ENCODE data around the gene LRIG1. TPM values are rescaled to one million over a fixed set of nuclear protein-coding genes. Genes with fewer than 3 reads are reported as not detected.

Gene LRIG1
- total and polyA plus RNA-seq, 2 donors from 2014 or later: 8.2 to 20.6 TPM

GRCh38 chr3:66407611-66408218 is 93.1 kb downstream of the LRIG1 start:
- FAIRE-seq: no peak
- Histone ChIP-seq H3K36me3 (ENCODE audit: control insufficient read depth in 2 of 3, insufficient read depth in 3 of 3, low read length in 3 of 3) (peaks cover 0 to 16% (median 2%) of the 10 kb centered on the region in 3 donors), H3K4me1 (ENCODE audit: control insufficient read depth in 2 of 3, insufficient read depth in 2 of 3, low read depth in 1 of 3, low read length in 3 of 3) (no peaks in the 10 kb centered on the region)

DNA sequence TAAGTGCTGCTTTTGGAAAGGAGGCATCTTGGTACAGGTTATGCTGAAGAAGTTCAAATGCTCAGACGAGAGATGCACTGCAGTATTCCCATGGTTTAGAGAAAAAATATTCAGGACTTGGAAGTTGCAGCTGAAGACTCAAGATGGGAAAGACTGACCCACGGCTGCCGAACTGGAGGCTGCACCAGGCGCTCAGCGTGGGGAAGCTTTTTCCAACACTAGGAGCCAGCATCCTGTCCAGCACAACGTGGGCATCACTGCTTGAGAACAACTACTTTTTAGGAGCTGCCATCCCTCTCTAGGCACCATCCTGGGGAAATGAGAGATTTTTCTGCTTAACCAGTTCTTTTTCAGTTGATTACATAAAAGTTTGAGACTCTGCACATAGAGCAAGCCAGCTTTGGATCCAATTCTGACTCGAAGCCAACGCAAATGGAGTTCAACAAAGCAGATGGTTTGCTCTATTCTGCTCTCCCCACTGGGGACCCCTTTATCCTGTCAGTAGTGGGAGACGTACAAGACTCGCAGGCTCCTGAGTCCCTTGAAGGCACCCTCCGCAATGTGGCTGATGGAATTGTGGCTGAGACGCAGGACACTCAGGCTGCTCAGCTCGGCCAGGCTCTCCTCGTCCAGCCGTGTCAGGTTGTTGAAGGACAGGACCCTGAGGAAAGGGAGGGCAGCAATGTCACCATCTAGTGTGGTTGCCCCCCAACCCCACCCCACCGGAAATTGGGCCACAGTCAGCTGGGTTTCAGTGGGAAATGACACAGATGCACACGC is 93.8 kb downstream of the LRIG1 start:
- Histone ChIP-seq H3K9me3 (ENCODE audit: control insufficient read depth in 2 of 3, insufficient read depth in 1 of 3, low read length in 3 of 3) (no peaks in the 10 kb centered on the region), H3K9ac (ENCODE audit: low read length in 3 of 3) (no peak overlapping the region), H3K4me3 (ENCODE audit: low read length in 3 of 3) (no peak overlapping the region), H3K4me1 (ENCODE audit: control insufficient read depth in 2 of 3, insufficient read depth in 2 of 3, low read depth in 1 of 3, low read length in 3 of 3) (no peaks in the 10 kb centered on the region), H3K27ac (ENCODE audit: low read depth in 2 of 2, low read length in 2 of 2) (no peak overlapping the region), H3K27me3 (ENCODE audit: control insufficient read depth, insufficient read depth, low read length) (no peaks in the 10 kb centered on the region), H3K36me3 (ENCODE audit: control insufficient read depth in 2 of 3, insufficient read depth in 3 of 3, low read length in 3 of 3) (peaks cover 0 to 9% (median 2%) of the 10 kb centered on the region in 3 donors)
- FAIRE-seq (no peak), DNase-seq (no peak)
- TF ChIP-seq CTCF (IDR thresholded peaks at IDR 0.05; ENCODE audit: borderline replicate concordance, extremely low read depth, insufficient read depth): no peak
- intact Hi-C loops (cut with DNase I): loop anchor here (10.0 kb wide), 1 partner anchor 408 kb away; no protein-coding TSS in a partner anchor

More at GRCh38 chr3:66407611-66408218, 93.1 kb downstream of the LRIG1 start:
- H3K27ac ChIP-seq (ENCODE audit: low read depth in 2 of 2, low read length in 2 of 2): no peak overlapping the region
- no peak overlapping the region for H3K9ac ChIP-seq (ENCODE audit: low read length in 3 of 3)
- intact Hi-C loops (cut with DNase I): loop anchor here (10.0 kb wide), 1 partner anchor 407 kb away; no protein-coding TSS in a partner anchor
- H3K27me3 ChIP-seq (ENCODE audit: control insufficient read depth, insufficient read depth, low read length): no peaks in the 10 kb centered on the region
- peak; percentile 82 for TF ChIP-seq CTCF (IDR thresholded peaks at IDR 0.05; ENCODE audit: borderline replicate concordance, extremely low read depth, insufficient read depth)
- H3K9me3 ChIP-seq (ENCODE audit: control insufficient read depth in 2 of 3, insufficient read depth in 1 of 3, low read length in 3 of 3): no peaks in the 10 kb centered on the region
- no peak overlapping the region for H3K4me3 ChIP-seq (ENCODE audit: low read length in 3 of 3)
- DNase-seq: peak; percentile 58 to 84 (median 70)

DNA sequence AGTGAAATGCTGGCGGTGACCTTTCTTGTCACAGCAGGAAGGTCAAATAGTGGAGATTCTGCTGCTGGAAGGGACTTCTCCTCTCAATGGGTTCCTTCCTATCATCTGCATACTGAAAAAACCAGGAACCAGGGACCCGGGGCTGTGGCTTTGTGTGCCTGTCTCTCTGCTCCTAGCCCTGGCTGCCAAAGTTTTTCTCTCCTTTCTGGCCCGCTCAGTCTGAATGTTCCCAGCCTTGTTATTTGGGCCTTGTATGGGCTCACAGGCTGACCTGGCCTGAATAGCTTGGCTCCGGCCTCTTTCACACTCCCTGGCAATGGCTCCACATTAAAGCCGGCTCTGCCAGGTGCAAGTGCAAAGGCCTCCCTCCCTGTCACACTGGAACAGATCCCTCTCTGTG is 94.7 kb downstream of the LRIG1 start:
- Histone ChIP-seq H3K27me3 (ENCODE audit: control insufficient read depth, insufficient read depth, low read length) (no peaks in the 10 kb centered on the region), H3K36me3 (ENCODE audit: control insufficient read depth in 2 of 3, insufficient read depth in 3 of 3, low read length in 3 of 3) (peaks cover 0 to 8% (median 2%) of the 10 kb centered on the region in 3 donors), H3K9ac (ENCODE audit: low read length in 3 of 3) (no peak overlapping the region), H3K4me3 (ENCODE audit: low read length in 3 of 3) (no peak overlapping the region), H3K27ac (ENCODE audit: low read depth in 2 of 2, low read length in 2 of 2) (no peak overlapping the region), H3K4me1 (ENCODE audit: control insufficient read depth in 2 of 3, insufficient read depth in 2 of 3, low read depth in 1 of 3, low read length in 3 of 3) (no peaks in the 10 kb centered on the region), H3K9me3 (ENCODE audit: control insufficient read depth in 2 of 3, insufficient read depth in 1 of 3, low read length in 3 of 3) (no peaks in the 10 kb centered on the region)
- FAIRE-seq (no peak), DNase-seq (no peak)
- TF ChIP-seq CTCF (IDR thresholded peaks at IDR 0.05; ENCODE audit: borderline replicate concordance, extremely low read depth, insufficient read depth): no peak
- intact Hi-C loops (cut with DNase I): loop anchor here (10.0 kb wide), 1 partner anchor 409 kb away; no protein-coding TSS in a partner anchor
